ENCODE data around the gene ECHDC3.
"Not testable (repeated sequence)": the region's sequence is repeated elsewhere in the genome, so short reads cannot be mapped to it uniquely, and the experiment has no call there.

ECHDC3 gene

GRCh38 chr10:11707624-11708350 is 34.4 kb upstream of the ECHDC3 start:
- peaks cover 77% of the 10 kb centered on the region for H3K27me3 Mint-ChIP-seq (ENCODE audit: low read depth)
- no peak overlapping the region for H3K4me3 Mint-ChIP-seq

GRCh38 chr10:11708801-11709200 is 33.4 kb upstream of the ECHDC3 start:
- H3K27ac Mint-ChIP-seq; H3K4me1 Mint-ChIP-seq (ENCODE audit: low read depth); DNase-seq (ENCODE audit: low spot score); H3K4me3 Mint-ChIP-seq; H3K36me3 Mint-ChIP-seq (ENCODE audit: low read depth); H3K9me3 Mint-ChIP-seq: not testable (repeated sequence)
- H3K27me3 Mint-ChIP-seq (ENCODE audit: low read depth): peaks cover 85% of the 10 kb centered on the region

More at GRCh38 chr10:11707624-11708350, 34.4 kb upstream of the ECHDC3 start:
- H3K9me3 Mint-ChIP-seq: no peaks in the 10 kb centered on the region
- H3K36me3 Mint-ChIP-seq (ENCODE audit: low read depth): no peaks in the 10 kb centered on the region
- DNase-seq (ENCODE audit: low spot score): no peak
- no peak overlapping the region for H3K27ac Mint-ChIP-seq
- H3K4me1 Mint-ChIP-seq (ENCODE audit: low read depth): peaks cover 8% of the 10 kb centered on the region

- peaks cover 6% of the 10 kb centered on the region for H3K9me3 Mint-ChIP-seq
- no peak overlapping the region for H3K4me3 Mint-ChIP-seq
- peaks cover 8% of the 10 kb centered on the region for H3K4me1 Mint-ChIP-seq (ENCODE audit: low read depth)
- peaks cover 88% of the 10 kb centered on the region for H3K27me3 Mint-ChIP-seq (ENCODE audit: low read depth)
- DNase-seq (ENCODE audit: low spot score): no peak
- H3K27ac Mint-ChIP-seq: no peak overlapping the region
- H3K36me3 Mint-ChIP-seq (ENCODE audit: low read depth): no peaks in the 10 kb centered on the region
Observed at GRCh38 chr10:11712744-11713143, 29.4 kb upstream of the ECHDC3 start.

GRCh38 chr10:11713186-11713743 is 28.9 kb upstream of the ECHDC3 start:
- H3K4me3 Mint-ChIP-seq: no peak overlapping the region
- no peak overlapping the region for H3K27ac Mint-ChIP-seq
- peaks cover 11% of the 10 kb centered on the region for H3K4me1 Mint-ChIP-seq (ENCODE audit: low read depth)
- H3K36me3 Mint-ChIP-seq (ENCODE audit: low read depth): no peaks in the 10 kb centered on the region
- peaks cover 83% of the 10 kb centered on the region for H3K27me3 Mint-ChIP-seq (ENCODE audit: low read depth)
- H3K9me3 Mint-ChIP-seq: peaks cover 6% of the 10 kb centered on the region
- no peak for DNase-seq (ENCODE audit: low spot score)

GRCh38 chr10:11713963-11714362 is 28.2 kb upstream of the ECHDC3 start:
- DNase-seq (ENCODE audit: low spot score): no peak
- Mint-ChIP-seq H3K27ac (no peak overlapping the region), H3K9me3 (peaks cover 6% of the 10 kb centered on the region), H3K4me1 (ENCODE audit: low read depth) (peaks cover 11% of the 10 kb centered on the region), H3K36me3 (ENCODE audit: low read depth) (no peaks in the 10 kb centered on the region), H3K27me3 (ENCODE audit: low read depth) (peaks cover 82% of the 10 kb centered on the region), H3K4me3 (no peak overlapping the region)

- no peak overlapping the region for H3K27ac Mint-ChIP-seq
- no peaks in the 10 kb centered on the region for H3K36me3 Mint-ChIP-seq (ENCODE audit: low read depth)
- H3K27me3 Mint-ChIP-seq (ENCODE audit: low read depth): peaks cover 75% of the 10 kb centered on the region
- DNase-seq (ENCODE audit: low spot score): no peak
- H3K4me1 Mint-ChIP-seq (ENCODE audit: low read depth): peaks cover 11% of the 10 kb centered on the region
- peaks cover 6% of the 10 kb centered on the region for H3K9me3 Mint-ChIP-seq
- no peak overlapping the region for H3K4me3 Mint-ChIP-seq
Observed at GRCh38 chr10:11714750-11715365, 27.3 kb upstream of the ECHDC3 start.

- Mint-ChIP-seq H3K9me3 (peaks cover 6% of the 10 kb centered on the region), H3K27ac (no peak overlapping the region), H3K4me1 (ENCODE audit: low read depth) (peaks cover 3% of the 10 kb centered on the region), H3K36me3 (ENCODE audit: low read depth) (no peaks in the 10 kb centered on the region), H3K27me3 (ENCODE audit: low read depth) (peaks cover 72% of the 10 kb centered on the region), H3K4me3 (no peak overlapping the region)
- DNase-seq (ENCODE audit: low spot score): no peak
Observed at GRCh38 chr10:11715815-11716494, 26.2 kb upstream of the ECHDC3 start.

- peaks cover 74% of the 10 kb centered on the region for H3K27me3 Mint-ChIP-seq (ENCODE audit: low read depth)
- H3K27ac Mint-ChIP-seq: no peak overlapping the region
- no peaks in the 10 kb centered on the region for H3K36me3 Mint-ChIP-seq (ENCODE audit: low read depth)
- peaks cover 3% of the 10 kb centered on the region for H3K4me1 Mint-ChIP-seq (ENCODE audit: low read depth)
- H3K4me3 Mint-ChIP-seq: no peak overlapping the region
- DNase-seq (ENCODE audit: low spot score): no peak
- peaks cover 6% of the 10 kb centered on the region for H3K9me3 Mint-ChIP-seq
Observed at GRCh38 chr10:11716686-11717085, 25.5 kb upstream of the ECHDC3 start.

GRCh38 chr10:11719496-11720259 is 22.5 kb upstream of the ECHDC3 start:
- no peak for DNase-seq (ENCODE audit: low spot score)
- Mint-ChIP-seq H3K36me3 (ENCODE audit: low read depth) (no peaks in the 10 kb centered on the region), H3K9me3 (peaks cover 6% of the 10 kb centered on the region), H3K27me3 (ENCODE audit: low read depth) (peaks cover 52% of the 10 kb centered on the region), H3K27ac (no peak overlapping the region), H3K4me3 (no peak overlapping the region), H3K4me1 (ENCODE audit: low read depth) (peaks cover 3% of the 10 kb centered on the region)

GRCh38 chr10:11720260-11720741 is 21.9 kb upstream of the ECHDC3 start:
- Mint-ChIP-seq H3K27ac (no peak overlapping the region), H3K4me1 (ENCODE audit: low read depth) (peaks cover 3% of the 10 kb centered on the region), H3K9me3 (peaks cover 6% of the 10 kb centered on the region), H3K27me3 (ENCODE audit: low read depth) (peaks cover 50% of the 10 kb centered on the region), H3K4me3 (no peak overlapping the region), H3K36me3 (ENCODE audit: low read depth) (no peaks in the 10 kb centered on the region)
- no peak for DNase-seq (ENCODE audit: low spot score)

- peaks cover 3% of the 10 kb centered on the region for H3K4me1 Mint-ChIP-seq (ENCODE audit: low read depth)
Observed at GRCh38 chr10:11721806-11722205, 20.4 kb upstream of the ECHDC3 start.

GRCh38 chr10:11723359-11723758 is 18.8 kb upstream of the ECHDC3 start:
- no peaks in the 10 kb centered on the region for H3K36me3 Mint-ChIP-seq (ENCODE audit: low read depth)
- H3K4me3 Mint-ChIP-seq: no peak overlapping the region
- peaks cover 2% of the 10 kb centered on the region for H3K9me3 Mint-ChIP-seq
- peaks cover 35% of the 10 kb centered on the region for H3K27me3 Mint-ChIP-seq (ENCODE audit: low read depth)
- H3K4me1 Mint-ChIP-seq (ENCODE audit: low read depth): no peaks in the 10 kb centered on the region
- no peak for DNase-seq (ENCODE audit: low spot score)
- H3K27ac Mint-ChIP-seq: no peak overlapping the region

More at GRCh38 chr10:11721806-11722205, 20.4 kb upstream of the ECHDC3 start:
- no peak overlapping the region for H3K4me3 Mint-ChIP-seq
- no peak overlapping the region for H3K27ac Mint-ChIP-seq
- no peaks in the 10 kb centered on the region for H3K36me3 Mint-ChIP-seq (ENCODE audit: low read depth)
- no peak for DNase-seq (ENCODE audit: low spot score)
- peaks cover 3% of the 10 kb centered on the region for H3K9me3 Mint-ChIP-seq
- peaks cover 45% of the 10 kb centered on the region for H3K27me3 Mint-ChIP-seq (ENCODE audit: low read depth)

GRCh38 chr10:11724938-11725776 is 17.0 kb upstream of the ECHDC3 start:
- peaks cover 10% of the 10 kb centered on the region for H3K9me3 Mint-ChIP-seq
- no peak overlapping the region for H3K27ac Mint-ChIP-seq
- H3K4me1 Mint-ChIP-seq (ENCODE audit: low read depth): no peaks in the 10 kb centered on the region
- H3K27me3 Mint-ChIP-seq (ENCODE audit: low read depth): peaks cover 31% of the 10 kb centered on the region
- DNase-seq (ENCODE audit: low spot score): no peak
- no peaks in the 10 kb centered on the region for H3K36me3 Mint-ChIP-seq (ENCODE audit: low read depth)
- no peak overlapping the region for H3K4me3 Mint-ChIP-seq

Measured in T-helper 2 cell treated with Interferon-gamma antibody and Interleukin-4, amounts not matched to agents 5 μg/mL and 100 μg/mL, for 36 hours (primary cell).